Measurements from ENCODE around the gene AASDH.
"Not testable (repeated sequence)": the region's sequence is repeated elsewhere in the genome, so short reads cannot be mapped to it uniquely, and the experiment has no call there.

AASDH gene

GRCh38 chr4:56362981-56363380 is 24.3 kb downstream of the AASDH start:
- peaks cover 29% of the 10 kb centered on the region for H3K36me3 Mint-ChIP-seq (ENCODE audit: low read depth)
- H3K27ac Mint-ChIP-seq, H3K27me3 Mint-ChIP-seq, H3K4me3 Mint-ChIP-seq, DNase-seq, H3K4me1 Mint-ChIP-seq, ATAC-seq, H3K9me3 Mint-ChIP-seq: not testable (repeated sequence)

DNA sequence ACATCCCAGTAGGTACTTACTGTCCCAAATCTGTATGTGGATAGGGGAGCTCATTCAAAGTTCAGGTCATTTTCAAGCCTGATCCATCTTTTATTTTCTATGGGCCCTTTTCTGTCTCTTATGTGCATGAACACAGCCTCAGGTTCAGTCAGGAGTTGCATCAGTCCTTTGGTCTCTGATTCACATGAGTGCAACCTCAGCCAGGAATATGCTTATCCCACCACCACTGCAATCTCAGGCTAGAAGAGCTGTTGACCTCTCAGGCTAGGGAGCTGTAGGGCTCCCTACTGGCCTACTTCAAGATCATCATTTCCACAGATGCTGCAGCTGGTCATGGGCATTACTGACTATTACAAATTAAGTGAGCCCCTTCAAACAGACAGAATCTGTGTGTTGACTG is 27.2 kb downstream of the AASDH start:
- H3K4me1 Mint-ChIP-seq = no peaks in the 10 kb centered on the region
- H3K27me3 Mint-ChIP-seq = no peaks in the 10 kb centered on the region
- no peak overlapping the region for H3K4me3 Mint-ChIP-seq
- H3K36me3 Mint-ChIP-seq (ENCODE audit: low read depth) = peaks cover 23% of the 10 kb centered on the region
- H3K27ac Mint-ChIP-seq = no peak overlapping the region
- ATAC-seq (no peak), DNase-seq (no peak)
- no peaks in the 10 kb centered on the region for H3K9me3 Mint-ChIP-seq

DNA sequence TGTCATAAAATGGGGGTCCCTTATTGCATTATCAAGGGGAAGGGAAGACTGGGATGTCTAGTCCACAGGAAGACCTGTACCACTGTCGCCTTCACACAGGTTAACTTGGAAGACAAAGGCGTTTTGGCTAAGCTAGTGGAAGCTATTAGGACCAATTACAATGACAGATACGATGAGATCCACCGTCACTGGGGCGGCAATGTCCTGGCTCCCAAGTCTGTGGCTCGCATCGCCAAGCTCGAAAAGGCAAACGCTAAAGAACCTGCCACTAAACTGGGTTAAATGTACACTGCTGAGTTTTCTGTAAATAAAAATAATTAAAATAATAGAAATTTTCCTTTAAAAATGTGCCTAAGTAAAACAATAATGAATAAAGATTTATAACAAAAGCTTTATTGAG is 30.6 kb downstream of the AASDH start:
- Mint-ChIP-seq H3K27ac (no peak overlapping the region), H3K27me3 (no peaks in the 10 kb centered on the region), H3K4me1 (no peaks in the 10 kb centered on the region), H3K9me3 (no peaks in the 10 kb centered on the region), H3K36me3 (ENCODE audit: low read depth) (peaks cover 4% of the 10 kb centered on the region), H3K4me3 (no peak overlapping the region)
- DNase-seq (no peak), ATAC-seq (no peak)

DNA sequence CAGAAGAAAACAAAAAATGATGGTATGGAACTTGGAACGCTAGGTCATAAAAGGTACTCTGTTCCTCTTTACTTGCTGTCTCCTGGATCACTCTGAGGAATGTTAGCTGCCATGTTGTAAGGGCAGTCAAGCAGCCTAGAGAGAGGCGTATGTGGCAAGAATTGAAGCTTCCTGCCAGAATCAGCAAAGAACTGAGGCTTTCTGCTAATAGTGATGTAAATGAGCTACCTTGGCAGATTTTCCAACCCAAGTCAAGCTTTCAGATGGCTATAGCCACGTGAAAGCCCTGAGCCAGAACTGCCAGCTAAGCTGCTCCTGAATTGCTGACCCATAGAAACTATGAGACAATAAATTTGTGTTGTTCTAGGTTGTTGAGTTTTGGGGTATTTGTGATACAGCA is 38.7 kb downstream of the AASDH start:
- H3K4me1 Mint-ChIP-seq = peaks cover 7% of the 10 kb centered on the region
- DNase-seq = no peak
- H3K9me3 Mint-ChIP-seq = no peaks in the 10 kb centered on the region
- no peak for ATAC-seq
- no peak overlapping the region for H3K4me3 Mint-ChIP-seq
- no peaks in the 10 kb centered on the region for H3K27me3 Mint-ChIP-seq
- peaks cover 14% of the 10 kb centered on the region for H3K36me3 Mint-ChIP-seq (ENCODE audit: low read depth)
- H3K27ac Mint-ChIP-seq = no peak overlapping the region

DNA sequence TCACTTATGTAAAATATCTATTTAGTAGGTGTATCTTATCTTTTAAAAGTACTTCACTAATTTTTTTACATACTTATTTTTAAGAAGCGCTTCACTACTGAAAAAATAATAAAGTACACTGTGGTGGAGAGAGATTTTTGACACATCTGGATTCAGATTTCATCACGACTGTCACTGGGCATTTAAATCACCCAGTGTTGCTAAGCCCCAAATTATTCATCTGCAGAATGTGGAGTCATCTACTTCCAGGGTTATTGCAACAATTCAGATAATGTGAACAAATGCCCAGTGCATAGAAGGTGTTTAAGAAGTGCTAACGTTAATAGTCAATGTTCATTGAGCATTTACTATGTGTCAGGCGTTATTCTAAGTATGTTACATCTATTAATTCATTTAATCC is 41.8 kb downstream of the AASDH start:
- no peak for ATAC-seq
- no peak overlapping the region for H3K4me3 Mint-ChIP-seq
- DNase-seq = no peak
- peaks cover 7% of the 10 kb centered on the region for H3K4me1 Mint-ChIP-seq
- no peaks in the 10 kb centered on the region for H3K27me3 Mint-ChIP-seq
- no peak overlapping the region for H3K27ac Mint-ChIP-seq
- H3K36me3 Mint-ChIP-seq (ENCODE audit: low read depth) = peaks cover 15% of the 10 kb centered on the region
- H3K9me3 Mint-ChIP-seq = no peaks in the 10 kb centered on the region

GRCh38 chr4:56342746-56343145 is 44.5 kb downstream of the AASDH start:
- Mint-ChIP-seq H3K27me3 (no peaks in the 10 kb centered on the region), H3K4me1 (no peaks in the 10 kb centered on the region), H3K9me3 (no peaks in the 10 kb centered on the region), H3K4me3 (no peak overlapping the region), H3K36me3 (ENCODE audit: low read depth) (peaks cover 10% of the 10 kb centered on the region), H3K27ac (no peak overlapping the region)
- no peak for DNase-seq
- no peak for ATAC-seq

DNA sequence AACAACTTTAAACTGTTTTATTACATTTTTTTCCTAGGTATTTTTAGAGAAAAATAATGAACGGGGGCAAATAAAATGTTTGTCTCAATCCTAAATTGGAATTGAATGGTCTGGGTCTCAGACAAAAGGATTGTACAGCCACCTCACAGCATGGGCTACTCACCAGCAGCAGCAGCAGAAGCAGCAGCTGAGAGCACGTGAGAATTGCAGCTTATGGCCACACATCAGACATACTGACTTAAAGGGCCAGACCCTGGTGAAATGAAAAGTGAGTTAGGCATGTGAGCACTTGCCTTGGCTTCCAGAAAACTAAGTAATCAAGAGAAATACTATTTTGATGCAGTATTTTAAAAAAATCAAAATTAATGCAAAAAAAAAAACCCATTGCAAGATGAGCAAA is 56.6 kb downstream of the AASDH start:
- Mint-ChIP-seq H3K36me3 (ENCODE audit: low read depth) (no peaks in the 10 kb centered on the region), H3K9me3 (peaks cover 7% of the 10 kb centered on the region), H3K27ac (no peak overlapping the region), H3K4me3 (no peak overlapping the region), H3K4me1 (no peaks in the 10 kb centered on the region), H3K27me3 (no peaks in the 10 kb centered on the region)
- DNase-seq (no peak), ATAC-seq (no peak)

- DNase-seq (no peak), ATAC-seq (no peak)
- Mint-ChIP-seq H3K27ac (no peak overlapping the region), H3K4me1 (no peaks in the 10 kb centered on the region), H3K9me3 (no peaks in the 10 kb centered on the region), H3K27me3 (no peaks in the 10 kb centered on the region), H3K4me3 (no peak overlapping the region), H3K36me3 (ENCODE audit: low read depth) (no peaks in the 10 kb centered on the region)
These were observed 60.9 kb downstream of the AASDH start for GRCh38 chr4:56326363-56326762.

DNA sequence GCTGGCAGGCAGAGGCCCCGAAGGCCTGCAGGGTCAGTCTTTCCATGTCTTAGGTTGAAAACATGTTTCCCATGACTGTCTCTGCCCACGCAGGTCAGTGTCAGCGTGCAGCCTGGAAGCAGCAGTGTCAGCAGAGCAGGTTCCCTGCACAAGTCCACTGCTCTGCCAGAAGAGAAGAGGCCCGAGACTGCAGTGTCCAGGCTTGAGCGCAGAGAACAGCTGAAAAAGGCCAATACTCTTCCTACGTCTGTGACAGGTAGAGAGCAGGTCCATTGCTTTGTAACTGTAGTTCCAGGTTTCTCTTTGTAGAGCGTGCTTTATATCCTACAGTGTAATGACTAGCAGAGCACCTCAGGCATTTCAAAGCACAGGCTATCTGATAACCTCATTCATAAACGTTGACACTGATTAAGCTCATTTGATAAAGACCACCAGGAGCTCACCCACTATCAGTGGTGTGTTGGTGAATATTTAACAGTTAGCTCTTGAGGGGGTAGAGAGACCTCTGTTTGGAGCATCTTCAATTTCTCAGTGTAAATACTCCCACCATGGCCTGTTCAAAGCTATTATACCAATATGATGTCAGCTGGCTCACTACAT is 63.2 kb downstream of the AASDH start:
- Mint-ChIP-seq H3K36me3 (ENCODE audit: low read depth) (no peaks in the 10 kb centered on the region), H3K27me3 (no peaks in the 10 kb centered on the region), H3K27ac (no peak overlapping the region), H3K4me3 (no peak overlapping the region), H3K4me1 (no peaks in the 10 kb centered on the region), H3K9me3 (no peaks in the 10 kb centered on the region)
- ATAC-seq (no peak), DNase-seq (no peak)

- ATAC-seq = no peak
- Mint-ChIP-seq H3K4me1 (no peaks in the 10 kb centered on the region), H3K36me3 (ENCODE audit: low read depth) (no peaks in the 10 kb centered on the region), H3K9me3 (no peaks in the 10 kb centered on the region), H3K27ac (no peak overlapping the region), H3K4me3 (no peak overlapping the region), H3K27me3 (no peaks in the 10 kb centered on the region)
- no peak for DNase-seq
These were observed 64.0 kb downstream of the AASDH start for GRCh38 chr4:56323327-56323726.

DNA sequence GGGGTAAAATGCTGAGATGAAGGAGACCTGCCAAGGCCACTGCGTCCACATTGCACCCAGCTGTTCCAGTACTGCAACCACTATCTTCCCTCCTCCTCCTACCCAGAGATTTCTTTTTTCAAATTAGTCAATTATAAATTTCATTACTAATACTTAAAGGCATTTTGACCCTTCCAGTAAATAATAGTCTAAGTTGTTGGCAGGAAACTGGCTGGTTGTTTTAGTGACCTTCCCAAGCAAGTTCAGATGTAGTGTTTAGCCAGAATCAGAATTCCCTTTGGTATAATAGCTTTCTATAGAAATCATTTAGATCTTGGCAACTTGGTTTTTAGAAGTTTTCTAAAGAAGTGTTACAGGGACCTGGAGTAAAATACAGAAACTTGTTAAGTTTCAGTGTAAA is 66.0 kb downstream of the AASDH start:
- H3K4me1 Mint-ChIP-seq = no peaks in the 10 kb centered on the region
- H3K9me3 Mint-ChIP-seq = no peaks in the 10 kb centered on the region
- no peak for DNase-seq
- H3K27ac Mint-ChIP-seq = no peak overlapping the region
- no peaks in the 10 kb centered on the region for H3K27me3 Mint-ChIP-seq
- no peaks in the 10 kb centered on the region for H3K36me3 Mint-ChIP-seq (ENCODE audit: low read depth)
- H3K4me3 Mint-ChIP-seq = no peak overlapping the region
- ATAC-seq = no peak

DNA sequence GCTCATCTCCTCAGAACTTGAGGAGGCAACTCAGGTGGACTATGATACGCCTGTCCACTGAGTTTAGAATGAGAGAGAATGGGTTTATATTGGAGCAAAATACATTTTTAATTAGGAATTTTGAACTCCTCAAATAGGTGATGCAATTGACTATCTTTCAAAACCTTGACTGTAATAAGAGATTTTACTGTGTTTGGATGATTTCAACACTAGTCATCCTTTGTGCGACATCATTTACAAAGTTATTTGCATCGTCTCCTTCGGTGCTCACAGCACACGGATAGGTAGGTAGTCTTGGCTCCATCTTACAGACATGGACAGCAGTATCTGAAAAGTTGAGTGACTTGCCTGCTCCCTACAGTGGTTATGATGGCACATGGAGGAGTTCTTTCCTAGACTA is 67.0 kb downstream of the AASDH start:
- no peaks in the 10 kb centered on the region for H3K9me3 Mint-ChIP-seq

GRCh38 chr4:56318555-56318954 is 68.7 kb downstream of the AASDH start:
- Mint-ChIP-seq H3K27me3 (no peaks in the 10 kb centered on the region), H3K4me1 (no peaks in the 10 kb centered on the region), H3K36me3 (ENCODE audit: low read depth) (no peaks in the 10 kb centered on the region), H3K9me3 (no peaks in the 10 kb centered on the region), H3K27ac (no peak overlapping the region), H3K4me3 (no peak overlapping the region)
- ATAC-seq (no peak), DNase-seq (no peak)

More for the DNA sequence above, 67.0 kb downstream of the AASDH start:
- no peak overlapping the region for H3K4me3 Mint-ChIP-seq
- H3K4me1 Mint-ChIP-seq = no peaks in the 10 kb centered on the region
- no peaks in the 10 kb centered on the region for H3K27me3 Mint-ChIP-seq
- no peak overlapping the region for H3K27ac Mint-ChIP-seq
- no peaks in the 10 kb centered on the region for H3K36me3 Mint-ChIP-seq (ENCODE audit: low read depth)
- DNase-seq (no peak), ATAC-seq (no peak)

GRCh38 chr4:56317749-56318148 is 69.5 kb downstream of the AASDH start:
- ATAC-seq (no peak), DNase-seq (no peak)
- Mint-ChIP-seq H3K9me3 (no peaks in the 10 kb centered on the region), H3K4me1 (no peaks in the 10 kb centered on the region), H3K27ac (no peak overlapping the region), H3K27me3 (no peaks in the 10 kb centered on the region), H3K36me3 (ENCODE audit: low read depth) (no peaks in the 10 kb centered on the region), H3K4me3 (no peak overlapping the region)

- ATAC-seq (no peak), DNase-seq (no peak)
- no peak overlapping the region for H3K27ac Mint-ChIP-seq
- H3K9me3 Mint-ChIP-seq = no peaks in the 10 kb centered on the region
- no peaks in the 10 kb centered on the region for H3K36me3 Mint-ChIP-seq (ENCODE audit: low read depth)
- no peaks in the 10 kb centered on the region for H3K27me3 Mint-ChIP-seq
- no peaks in the 10 kb centered on the region for H3K4me1 Mint-ChIP-seq
- no peak overlapping the region for H3K4me3 Mint-ChIP-seq
These were observed 71.2 kb downstream of the AASDH start for GRCh38 chr4:56316011-56316650.

GRCh38 chr4:56315543-56315942 is 71.7 kb downstream of the AASDH start:
- no peaks in the 10 kb centered on the region for H3K27me3 Mint-ChIP-seq
- DNase-seq (no peak), ATAC-seq (no peak)
- H3K36me3 Mint-ChIP-seq (ENCODE audit: low read depth) = no peaks in the 10 kb centered on the region
- no peak overlapping the region for H3K4me3 Mint-ChIP-seq
- H3K9me3 Mint-ChIP-seq = no peaks in the 10 kb centered on the region
- no peak overlapping the region for H3K27ac Mint-ChIP-seq
- H3K4me1 Mint-ChIP-seq = no peaks in the 10 kb centered on the region

Measured in activated naive CD8-positive, alpha-beta T cell treated with anti-CD3 and anti-CD28 coated beads, Interleukin-2, amount 50 U/mL, for 24 hours (primary cell).